22Rv1 (cell line): ENCODE data around the gene BRI3BP.
"Not testable (repeated sequence)": the region's sequence is repeated elsewhere in the genome, so short reads cannot be mapped to it uniquely, and the experiment has no call there.

Experiments used
- H3K27ac ChIP-seq: fragments of 450-650 bp; 2 replicates; pipeline ENCODE4 v1.5.1; 2017
- CTCF ChIP-seq: fragments of 450-650 bp; IDR thresholded peaks from 2 replicates; pipeline ENCODE4 v1.5.1; 2017; ENCODE audit warnings: mild to moderate bottlenecking
- ZFX ChIP-seq: fragments of 450-650 bp; IDR thresholded peaks from 2 replicates; pipeline ENCODE4 v1.6.1; 2017; ENCODE audit warnings: antibody characterized with exemption, borderline replicate concordance

BRI3BP gene

GRCh38 chr12:125068391-125068790 lies 74.9 kb downstream of the BRI3BP start:
- H3K27ac ChIP-seq: no peak overlapping the region
- TF ChIP-seq CTCF (no peak), ZFX (no peak)

- TF ChIP-seq CTCF (no peak), ZFX (no peak)
- no peak overlapping the region for H3K27ac ChIP-seq
These were observed 76.2 kb downstream of the BRI3BP start for GRCh38 chr12:125069616-125070015.

- H3K27ac ChIP-seq: no peak overlapping the region
- TF ChIP-seq CTCF (peak; percentile 20; the same call in 1 of the 2 replicates), ZFX (no peak)
These were observed 76.7 kb downstream of the BRI3BP start for GRCh38 chr12:125070112-125070511.

GRCh38 chr12:125070661-125071390 lies 77.4 kb downstream of the BRI3BP start:
- H3K27ac ChIP-seq: no peak overlapping the region
- TF ChIP-seq ZFX (no peak), CTCF (no peak)

- no peak overlapping the region for H3K27ac ChIP-seq
- TF ChIP-seq CTCF (no peak), ZFX (no peak)
These were observed 78.0 kb downstream of the BRI3BP start for GRCh38 chr12:125071456-125071855.

GRCh38 chr12:125072496-125072895 lies 79.1 kb downstream of the BRI3BP start:
- no peak for TF ChIP-seq CTCF
- no peak for TF ChIP-seq ZFX
- H3K27ac ChIP-seq: no peak overlapping the region

- not testable (repeated sequence) for H3K27ac ChIP-seq
These were observed 80.8 kb downstream of the BRI3BP start for GRCh38 chr12:125074294-125074693.

GRCh38 chr12:125076103-125076502 lies 82.7 kb downstream of the BRI3BP start:
- no peak overlapping the region for H3K27ac ChIP-seq
- no peak for TF ChIP-seq CTCF
- TF ChIP-seq ZFX: no peak
